GM23338 (cell line): ENCODE results near the gene ASB15. TPM values are rescaled to one million over a fixed set of nuclear protein-coding genes. Genes with fewer than 3 reads are reported as not detected.

ENCODE experiments used
- ATAC-seq: fragments of 200-7000 bp; cut with Tn5 transposase; 3 replicates; pipeline ENCODE4 v1.9.1; 2020
- DNase-seq: peaks from one replicate; pipeline ENCODE4 v3.0.0-alpha.2; 2015; ENCODE audit warnings: low spot score
- H2AFZ ChIP-seq: fragments of 200-600 bp; sonication (generic); 2 replicates; pipeline ENCODE4 v1.8.0; 2016; ENCODE audit warnings: antibody characterized with exemption, mild to moderate bottlenecking, moderate library complexity
- H3F3A ChIP-seq: fragments of 200-600 bp; sonication (generic); replicated peaks from 2 replicates; pipeline ENCODE4 v1.8.0; 2017; ENCODE audit warnings: antibody characterized with exemption, mixed run types, low read depth
- H3K27ac ChIP-seq: fragments of 200-600 bp; sonication (generic); 2 replicates; pipeline ENCODE4 v1.6.1; 2016; ENCODE audit warnings: low read depth
- H3K27me3 ChIP-seq: fragments of 200-600 bp; sonication (generic); 2 replicates; pipeline ENCODE4 v1.8.0; 2016; ENCODE audit warnings: mild to moderate bottlenecking, mixed run types, moderate library complexity; ENCODE audit not compliant: insufficient read depth
- H3K36me3 ChIP-seq: fragments of 200-600 bp; sonication (generic); 2 replicates; pipeline ENCODE4 v1.8.0; 2016; ENCODE audit warnings: mild to moderate bottlenecking; ENCODE audit not compliant: insufficient read depth
- H3K4me1 ChIP-seq: fragments of 200-600 bp; sonication (generic); 2 replicates; pipeline ENCODE4 v1.8.0; 2016; ENCODE audit warnings: mild to moderate bottlenecking, moderate library complexity; ENCODE audit not compliant: insufficient read depth
- H3K4me2 ChIP-seq: fragments of 200-600 bp; sonication (generic); 2 replicates; pipeline ENCODE4 v1.7.1; 2017; ENCODE audit warnings: mixed run types
- H3K4me3 ChIP-seq: fragments of 200-600 bp; sonication (generic); 2 replicates; pipeline ENCODE4 v1.6.1; 2016; ENCODE audit warnings: mixed run types
- H3K79me2 ChIP-seq: fragments of 200-600 bp; sonication (generic); replicated peaks from 2 replicates; pipeline ENCODE4 v1.8.0; 2017; ENCODE audit warnings: mild to moderate bottlenecking; ENCODE audit not compliant: insufficient read depth
- H3K9me2 ChIP-seq: fragments of 200-600 bp; sonication (generic); 2 replicates; pipeline ENCODE4 v1.8.0; 2017; ENCODE audit not compliant: insufficient read depth
- H4K20me1 ChIP-seq: fragments of 200-600 bp; sonication (generic); replicated peaks from 2 replicates; pipeline ENCODE4 v1.8.0; 2017; ENCODE audit warnings: mild to moderate bottlenecking; ENCODE audit not compliant: insufficient read depth
- H3K27ac Mint-ChIP-seq: 2 replicates; pipeline ENCODE4 v1.8.0; 2020; ENCODE audit warnings: inconsistent platforms, mild to moderate bottlenecking, moderate library complexity, mixed read lengths
- H3K27me3 Mint-ChIP-seq: 3 replicates; pipeline ENCODE4 v1.8.0; 2022; ENCODE audit warnings: low read depth, mild to moderate bottlenecking, moderate library complexity, mixed read lengths, inconsistent platforms; ENCODE audit not compliant: insufficient read depth, poor library complexity
- H3K36me3 Mint-ChIP-seq: 3 replicates; pipeline ENCODE4 v1.8.0; 2021; ENCODE audit warnings: low read depth, mild to moderate bottlenecking, inconsistent platforms, moderate library complexity, mixed read lengths
- H3K4me1 Mint-ChIP-seq: 3 replicates; pipeline ENCODE4 v1.8.0; 2020; ENCODE audit warnings: mild to moderate bottlenecking, inconsistent platforms, mixed read lengths
- H3K4me3 Mint-ChIP-seq: 3 replicates; pipeline ENCODE4 v1.8.0; 2021; ENCODE audit warnings: moderate library complexity, mild to moderate bottlenecking, inconsistent platforms, mixed read lengths
- H3K9me3 Mint-ChIP-seq: 3 replicates; pipeline ENCODE4 v1.8.0; 2020; ENCODE audit warnings: moderate library complexity, mild to moderate bottlenecking, inconsistent platforms, mixed read lengths
- CREB1 ChIP-seq: fragments of 250-450 bp; sonication (Bioruptor Pico); IDR thresholded peaks from 2 replicates; pipeline ENCODE4 v1.5.0; 2020; ENCODE audit warnings: low read depth, mild to moderate bottlenecking, moderate library complexity
- EZH2 ChIP-seq: fragments of 200-600 bp; sonication (generic); IDR thresholded peaks from one replicate; pipeline ENCODE4 v1.8.0; 2017; ENCODE audit warnings: antibody characterized with exemption, mild to moderate bottlenecking, low read depth; ENCODE audit not compliant: unreplicated experiment
- EZH2phosphoT487 ChIP-seq: fragments of 200-600 bp; sonication (generic); IDR thresholded peaks from one replicate; pipeline ENCODE4 v1.8.1; 2018; ENCODE audit warnings: antibody characterized with exemption; ENCODE audit not compliant: unreplicated experiment
- JUNB ChIP-seq: IDR thresholded peaks from one replicate; pipeline ENCODE4 v1.6.1; 2016; ENCODE audit warnings: antibody characterized with exemption; ENCODE audit not compliant: unreplicated experiment
- NANOG ChIP-seq: IDR thresholded peaks from 2 replicates; pipeline ENCODE4 v1.6.1; 2016; ENCODE audit warnings: antibody characterized with exemption, borderline replicate concordance
- POLR2AphosphoS5 ChIP-seq: IDR thresholded peaks from 2 replicates; pipeline ENCODE4 v1.6.1; 2016; ENCODE audit warnings: antibody characterized with exemption, low read depth
- ZNF114 ChIP-seq: fragments of 250-450 bp; sonication (Bioruptor Pico); IDR thresholded peaks from 2 replicates; pipeline ENCODE4 v1.5.0; 2020; ENCODE audit warnings: mild to moderate bottlenecking, moderate library complexity
- ZNF462 ChIP-seq: fragments of 250-450 bp; sonication (Bioruptor Pico); IDR thresholded peaks from 2 replicates; pipeline ENCODE4 v1.5.0; 2020; ENCODE audit warnings: mild to moderate bottlenecking, moderate library complexity
- polyA plus RNA-seq: library from polyadenylated mRNA; unstranded; fragments of >200 nt; fragmentation: Nextera tagmentation; extraction: Ambion mirVana; gene quantifications from 2 replicates; pipeline ENCODE4 v1.2.1, GENCODE V29; 2016
- total RNA-seq: library from RNA; depleted of rRNA; stranded (reverse); fragments of >200 nt; shearing (Covaris generic); gene quantifications from 2 replicates; pipeline ENCODE4 v1.2.3, GENCODE V29; 2014
- TF ChIP-seq, protein P1 (sequence below): IDR thresholded peaks from 2 replicates; pipeline ENCODE4 v1.6.1; 2016; ENCODE audit warnings: antibody characterized with exemption
- TF ChIP-seq, protein P2 (sequence below): IDR thresholded peaks from one replicate; pipeline ENCODE4 v1.6.1; 2018; ENCODE audit warnings: antibody characterized with exemption; ENCODE audit not compliant: unreplicated experiment
- TF ChIP-seq, protein P3 (sequence below), 2 experiments: fragments of 200-600 bp in 1 of 2; sonication (generic) in 1 of 2; conservative IDR thresholded peaks; 2 replicates each; pipeline versions ENCODE4 v1.5.1 to v1.6.1; 2016 to 2017; ENCODE audit warnings: antibody characterized with exemption in 2 of 2, low read depth in 2 of 2, mild to moderate bottlenecking in 2 of 2, moderate library complexity in 1 of 2

The ASB15 gene
- total and polyA plus RNA-seq, 2 experiments from 2014 or later, result not detected

GRCh38 chr7:123622660-123623386 is 21.2 kb downstream of the ASB15 start:
- DNase-seq, result no peak
- Histone ChIP-seq H3K79me2 (no peaks in the 10 kb centered on the region), H4K20me1 (no peaks in the 10 kb centered on the region), H3K4me1 (no peaks in the 10 kb centered on the region), H3K27ac (no peak overlapping the region), H3F3A (no peaks in the 10 kb centered on the region), H3K27me3 (no peaks in the 10 kb centered on the region), H3K9me2 (peaks cover 12% of the 10 kb centered on the region; the same call in 1 of the 2 replicates), H2AFZ (peak overlapping the region; percentile 52; the same call in 1 of the 2 replicates), H3K36me3 (no peaks in the 10 kb centered on the region), H3K4me2 (no peak overlapping the region), H3K4me3 (no peak overlapping the region)
- ATAC-seq, result no peak
- Mint-ChIP-seq H3K4me3 (no peak overlapping the region), H3K9me3 (no peaks in the 10 kb centered on the region), H3K27ac (no peak overlapping the region), H3K27me3 (no peaks in the 10 kb centered on the region), H3K4me1 (no peaks in the 10 kb centered on the region), H3K36me3 (no peaks in the 10 kb centered on the region)
- no peak for TF ChIP-seq ZNF462 (CRISPR knock-in tag)
- no peak for TF ChIP-seq CREB1
- no peak for TF ChIP-seq EZH2
- no peak for TF ChIP-seq EZH2phosphoT487
- TF ChIP-seq, protein P1, sequence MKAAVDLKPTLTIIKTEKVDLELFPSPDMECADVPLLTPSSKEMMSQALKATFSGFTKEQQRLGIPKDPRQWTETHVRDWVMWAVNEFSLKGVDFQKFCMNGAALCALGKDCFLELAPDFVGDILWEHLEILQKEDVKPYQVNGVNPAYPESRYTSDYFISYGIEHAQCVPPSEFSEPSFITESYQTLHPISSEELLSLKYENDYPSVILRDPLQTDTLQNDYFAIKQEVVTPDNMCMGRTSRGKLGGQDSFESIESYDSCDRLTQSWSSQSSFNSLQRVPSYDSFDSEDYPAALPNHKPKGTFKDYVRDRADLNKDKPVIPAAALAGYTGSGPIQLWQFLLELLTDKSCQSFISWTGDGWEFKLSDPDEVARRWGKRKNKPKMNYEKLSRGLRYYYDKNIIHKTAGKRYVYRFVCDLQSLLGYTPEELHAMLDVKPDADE, result no peak
- TF ChIP-seq ZNF114 (CRISPR knock-in tag), result no peak
- TF ChIP-seq JUNB, result no peak
- TF ChIP-seq, protein P2, sequence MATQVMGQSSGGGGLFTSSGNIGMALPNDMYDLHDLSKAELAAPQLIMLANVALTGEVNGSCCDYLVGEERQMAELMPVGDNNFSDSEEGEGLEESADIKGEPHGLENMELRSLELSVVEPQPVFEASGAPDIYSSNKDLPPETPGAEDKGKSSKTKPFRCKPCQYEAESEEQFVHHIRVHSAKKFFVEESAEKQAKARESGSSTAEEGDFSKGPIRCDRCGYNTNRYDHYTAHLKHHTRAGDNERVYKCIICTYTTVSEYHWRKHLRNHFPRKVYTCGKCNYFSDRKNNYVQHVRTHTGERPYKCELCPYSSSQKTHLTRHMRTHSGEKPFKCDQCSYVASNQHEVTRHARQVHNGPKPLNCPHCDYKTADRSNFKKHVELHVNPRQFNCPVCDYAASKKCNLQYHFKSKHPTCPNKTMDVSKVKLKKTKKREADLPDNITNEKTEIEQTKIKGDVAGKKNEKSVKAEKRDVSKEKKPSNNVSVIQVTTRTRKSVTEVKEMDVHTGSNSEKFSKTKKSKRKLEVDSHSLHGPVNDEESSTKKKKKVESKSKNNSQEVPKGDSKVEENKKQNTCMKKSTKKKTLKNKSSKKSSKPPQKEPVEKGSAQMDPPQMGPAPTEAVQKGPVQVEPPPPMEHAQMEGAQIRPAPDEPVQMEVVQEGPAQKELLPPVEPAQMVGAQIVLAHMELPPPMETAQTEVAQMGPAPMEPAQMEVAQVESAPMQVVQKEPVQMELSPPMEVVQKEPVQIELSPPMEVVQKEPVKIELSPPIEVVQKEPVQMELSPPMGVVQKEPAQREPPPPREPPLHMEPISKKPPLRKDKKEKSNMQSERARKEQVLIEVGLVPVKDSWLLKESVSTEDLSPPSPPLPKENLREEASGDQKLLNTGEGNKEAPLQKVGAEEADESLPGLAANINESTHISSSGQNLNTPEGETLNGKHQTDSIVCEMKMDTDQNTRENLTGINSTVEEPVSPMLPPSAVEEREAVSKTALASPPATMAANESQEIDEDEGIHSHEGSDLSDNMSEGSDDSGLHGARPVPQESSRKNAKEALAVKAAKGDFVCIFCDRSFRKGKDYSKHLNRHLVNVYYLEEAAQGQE, result no peak
- no peak for TF ChIP-seq POLR2AphosphoS5
- no peak for TF ChIP-seq NANOG
- TF ChIP-seq, protein P3, sequence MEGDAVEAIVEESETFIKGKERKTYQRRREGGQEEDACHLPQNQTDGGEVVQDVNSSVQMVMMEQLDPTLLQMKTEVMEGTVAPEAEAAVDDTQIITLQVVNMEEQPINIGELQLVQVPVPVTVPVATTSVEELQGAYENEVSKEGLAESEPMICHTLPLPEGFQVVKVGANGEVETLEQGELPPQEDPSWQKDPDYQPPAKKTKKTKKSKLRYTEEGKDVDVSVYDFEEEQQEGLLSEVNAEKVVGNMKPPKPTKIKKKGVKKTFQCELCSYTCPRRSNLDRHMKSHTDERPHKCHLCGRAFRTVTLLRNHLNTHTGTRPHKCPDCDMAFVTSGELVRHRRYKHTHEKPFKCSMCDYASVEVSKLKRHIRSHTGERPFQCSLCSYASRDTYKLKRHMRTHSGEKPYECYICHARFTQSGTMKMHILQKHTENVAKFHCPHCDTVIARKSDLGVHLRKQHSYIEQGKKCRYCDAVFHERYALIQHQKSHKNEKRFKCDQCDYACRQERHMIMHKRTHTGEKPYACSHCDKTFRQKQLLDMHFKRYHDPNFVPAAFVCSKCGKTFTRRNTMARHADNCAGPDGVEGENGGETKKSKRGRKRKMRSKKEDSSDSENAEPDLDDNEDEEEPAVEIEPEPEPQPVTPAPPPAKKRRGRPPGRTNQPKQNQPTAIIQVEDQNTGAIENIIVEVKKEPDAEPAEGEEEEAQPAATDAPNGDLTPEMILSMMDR (conservative IDR thresholded peaks at IDR 0.05; ENCODE audit: low read depth in 2 of 2), result no peak
